IPS-18c (cell line): Measurements from ENCODE around the gene GLYATL1B.
"Not testable (repeated sequence)": the region's sequence is repeated elsewhere in the genome, so short reads cannot be mapped to it uniquely, and the experiment has no call there.

Source experiments
- H3K4me3 ChIP-seq: 2 replicates; pipeline ENCODE4 v1.7.0; 2013; ENCODE audit warnings: low read depth, mild to moderate bottlenecking, low read length, moderate library complexity; ENCODE audit not compliant: insufficient read depth
- H3K9me3 ChIP-seq: one replicate; pipeline ENCODE4 v1.6.1; 2013; ENCODE audit warnings: mild to moderate bottlenecking, low read length, moderate library complexity; ENCODE audit not compliant: control insufficient read depth, insufficient read depth

The GLYATL1B gene

GRCh38 chr11:59081430-59082020, 4.6 kb upstream of the GLYATL1B start:
- not testable (repeated sequence) for H3K9me3 ChIP-seq, H3K4me3 ChIP-seq

- H3K4me3 ChIP-seq = no peak overlapping the region
- H3K9me3 ChIP-seq = no peaks in the 10 kb centered on the region
These were observed 2.1 kb downstream of the GLYATL1B start for GRCh38 chr11:59088162-59088561.

- not testable (repeated sequence) for H3K4me3 ChIP-seq, H3K9me3 ChIP-seq
These were observed 7.5 kb downstream of the GLYATL1B start for GRCh38 chr11:59093576-59093975.

GRCh38 chr11:59095225-59095624, 9.1 kb downstream of the GLYATL1B start:
- H3K4me3 ChIP-seq, H3K9me3 ChIP-seq: not testable (repeated sequence)

GRCh38 chr11:59095972-59096575, 10.0 kb downstream of the GLYATL1B start:
- not testable (repeated sequence) for H3K4me3 ChIP-seq, H3K9me3 ChIP-seq

GRCh38 chr11:59097113-59097708, 11.1 kb downstream of the GLYATL1B start:
- no peak overlapping the region for H3K4me3 ChIP-seq
- H3K9me3 ChIP-seq = no peaks in the 10 kb centered on the region

GRCh38 chr11:59097938-59098337, 11.8 kb downstream of the GLYATL1B start:
- H3K4me3 ChIP-seq, H3K9me3 ChIP-seq: not testable (repeated sequence)

- peak overlapping the region; percentile 59 for H3K4me3 ChIP-seq
These were observed 16.2 kb downstream of the GLYATL1B start for GRCh38 chr11:59102259-59102765.

GRCh38 chr11:59106363-59107336, 20.5 kb downstream of the GLYATL1B start, which contains the start of gene FAM111B:
TSS of gene FAM111B (plus strand) at chr11:59107237. CDS start at chr11:59109626, 2,389 bp downstream.
- peak within 1 kb of the TSS; percentile 57 for H3K4me3 ChIP-seq
- no peaks in the 10 kb centered on the region for H3K9me3 ChIP-seq

More at GRCh38 chr11:59102259-59102765, 16.2 kb downstream of the GLYATL1B start:
- no peaks in the 10 kb centered on the region for H3K9me3 ChIP-seq

GRCh38 chr11:59107721-59108120, 21.6 kb downstream of the GLYATL1B start:
- peak overlapping the region; percentile 57; the same call in 1 of the 2 replicates for H3K4me3 ChIP-seq
- H3K9me3 ChIP-seq = not testable (repeated sequence)

- H3K9me3 ChIP-seq = no peaks in the 10 kb centered on the region
These were observed 26.4 kb downstream of the GLYATL1B start for GRCh38 chr11:59112494-59112893.

GRCh38 chr11:59114344-59114743, 28.2 kb downstream of the GLYATL1B start:
- Histone ChIP-seq H3K9me3 (no peaks in the 10 kb centered on the region), H3K4me3 (no peak overlapping the region)

More at GRCh38 chr11:59112494-59112893, 26.4 kb downstream of the GLYATL1B start:
- H3K4me3 ChIP-seq = no peak overlapping the region

- no peak overlapping the region for H3K4me3 ChIP-seq
- no peaks in the 10 kb centered on the region for H3K9me3 ChIP-seq
These were observed 29.4 kb downstream of the GLYATL1B start for GRCh38 chr11:59115553-59115952.

- H3K4me3 ChIP-seq = no peak overlapping the region
- H3K9me3 ChIP-seq = no peaks in the 10 kb centered on the region
These were observed 31.7 kb downstream of the GLYATL1B start for GRCh38 chr11:59117774-59118173.

- Histone ChIP-seq H3K4me3 (no peak overlapping the region), H3K9me3 (no peaks in the 10 kb centered on the region)
These were observed 33.7 kb downstream of the GLYATL1B start for GRCh38 chr11:59119826-59120225.

GRCh38 chr11:59135648-59136461, 49.7 kb downstream of the GLYATL1B start:
- H3K9me3 ChIP-seq = peaks cover 10% of the 10 kb centered on the region
- H3K4me3 ChIP-seq = no peak overlapping the region
